ENCODE data around the gene IL16. TPM values are rescaled to one million over a fixed set of nuclear protein-coding genes. Genes with fewer than 3 reads are reported as not detected.

The IL16 gene
- total RNA-seq, 1 experiment from 2014 or later = not detected

DNA sequence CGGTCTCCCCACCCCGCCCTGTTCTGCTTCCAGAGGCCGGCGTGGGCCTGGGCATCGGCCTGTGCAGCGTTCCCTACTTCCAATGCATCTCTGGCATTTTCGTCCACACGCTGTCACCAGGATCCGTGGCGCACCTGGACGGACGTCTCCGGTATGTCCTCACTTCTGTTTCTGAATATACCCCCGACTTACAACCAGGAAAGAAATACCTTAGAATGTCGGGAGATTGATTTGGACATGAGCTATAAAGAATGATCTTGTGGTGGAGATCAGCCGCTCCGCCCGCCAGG lies 85.9 kb downstream of the IL16 start:
- Histone ChIP-seq H3K4me3 (no peak overlapping the region), H3K27me3 (replicated peaks) (0 out of 2 replicates have a peak, but pooled peaks cover 3% of the 10 kb centered on the region), H3K36me3 (no peaks in the 10 kb centered on the region), H3K9me3 (replicated peaks) (no peaks in the 10 kb centered on the region), H3K27ac (no peak overlapping the region), H3K4me1 (replicated peaks) (peaks cover 12% of the 10 kb centered on the region)
- DNase-seq (ENCODE audit: low read depth in 1 of 2, low spot score in 2 of 2) = no peak

DNA sequence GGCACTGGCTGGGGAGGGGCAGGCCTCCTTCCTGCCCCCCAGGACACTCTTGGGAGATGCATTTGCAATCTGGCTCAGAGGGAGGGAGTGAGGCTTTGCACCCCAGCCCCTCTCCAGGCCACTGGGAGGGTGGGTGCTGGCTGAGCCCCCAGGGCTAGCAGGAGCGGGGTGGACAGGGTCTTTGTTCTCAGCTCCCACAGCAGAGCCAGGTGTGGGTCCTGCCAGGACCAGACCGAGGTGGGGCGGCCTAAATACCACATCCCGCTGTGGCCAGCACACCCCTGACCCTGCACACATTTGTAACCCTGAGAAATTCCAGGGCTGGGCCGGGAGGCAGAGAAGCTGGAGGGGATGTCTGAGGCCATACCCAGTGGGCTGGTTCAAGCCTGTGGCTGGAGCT lies 86.2 kb downstream of the IL16 start:
- Histone ChIP-seq H3K4me1 (replicated peaks) (peaks cover 12% of the 10 kb centered on the region), H3K27ac (no peak overlapping the region), H3K27me3 (replicated peaks) (0 out of 2 replicates have a peak, but pooled peaks cover 3% of the 10 kb centered on the region), H3K4me3 (no peak overlapping the region), H3K36me3 (no peaks in the 10 kb centered on the region), H3K9me3 (replicated peaks) (no peaks in the 10 kb centered on the region)
- no peak for DNase-seq (ENCODE audit: low read depth in 1 of 2, low spot score in 2 of 2)

DNA sequence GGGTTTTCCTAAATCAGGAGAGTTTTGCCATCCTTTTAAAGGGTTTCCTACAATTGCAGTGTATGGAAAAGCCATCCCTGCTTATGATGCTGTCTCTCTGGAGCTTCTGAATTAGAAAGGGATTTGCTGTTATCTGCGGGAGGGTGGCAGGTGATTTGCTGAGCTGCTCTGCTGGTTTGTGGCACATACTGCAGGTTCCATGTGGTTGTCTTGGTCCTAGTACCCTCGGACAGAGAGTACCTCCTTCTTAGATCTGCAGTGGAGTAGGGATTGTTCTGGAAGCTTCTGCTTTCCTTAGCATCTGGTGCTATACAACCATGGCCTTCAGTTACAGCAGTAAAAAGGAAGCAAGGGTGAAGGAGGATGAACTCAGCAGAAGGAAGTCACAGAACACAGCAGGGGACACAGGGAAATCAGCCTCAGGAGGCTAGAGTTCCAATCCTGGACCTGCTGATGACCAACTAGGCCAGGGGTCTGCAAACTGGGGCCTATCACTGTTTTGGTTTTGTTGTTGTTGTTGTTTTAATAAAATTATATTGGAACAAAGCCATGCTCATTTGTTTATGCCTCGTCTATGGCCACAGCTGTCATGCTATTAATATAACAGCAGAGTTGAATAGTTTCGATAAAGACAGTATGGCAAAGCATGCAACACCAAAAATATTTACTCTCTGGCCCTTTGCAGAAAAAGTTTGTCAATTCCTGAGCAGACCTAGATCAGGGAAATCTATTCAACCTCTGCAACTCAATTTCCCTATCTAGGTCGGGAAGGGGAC lies 87.8 kb downstream of the IL16 start:
- 0 out of 2 replicates have a peak, but pooled peaks cover 3% of the 10 kb centered on the region for H3K27me3 ChIP-seq (replicated peaks)
- no peak for DNase-seq (ENCODE audit: low read depth in 1 of 2, low spot score in 2 of 2)
- no peaks in the 10 kb centered on the region for H3K36me3 ChIP-seq
- H3K4me3 ChIP-seq = no peak overlapping the region
- H3K27ac ChIP-seq = no peak overlapping the region
- H3K4me1 ChIP-seq (replicated peaks) = peaks cover 10% of the 10 kb centered on the region
- no peaks in the 10 kb centered on the region for H3K9me3 ChIP-seq (replicated peaks)

DNA sequence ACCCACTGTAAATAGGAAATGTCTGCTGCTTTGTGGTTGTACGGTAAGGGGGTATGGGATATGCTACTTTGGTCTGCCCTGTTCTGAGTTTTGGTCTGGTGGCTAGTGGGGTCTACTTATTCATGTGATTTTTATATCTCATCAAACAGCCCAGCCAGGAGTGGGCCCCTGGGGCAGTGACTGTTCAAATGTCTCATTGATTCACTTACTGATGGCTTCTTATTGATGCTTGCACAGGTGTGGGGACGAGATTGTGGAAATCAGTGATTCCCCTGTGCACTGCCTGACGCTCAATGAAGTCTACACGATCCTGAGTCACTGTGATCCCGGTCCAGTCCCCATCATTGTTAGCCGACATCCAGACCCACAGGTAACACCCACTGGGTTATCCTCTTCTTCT lies 88.8 kb downstream of the IL16 start:
- Histone ChIP-seq H3K27ac (no peak overlapping the region), H3K4me3 (no peak overlapping the region), H3K36me3 (no peaks in the 10 kb centered on the region), H3K9me3 (replicated peaks) (no peaks in the 10 kb centered on the region), H3K27me3 (replicated peaks) (0 out of 2 replicates have a peak, but pooled peaks cover 3% of the 10 kb centered on the region), H3K4me1 (replicated peaks) (peaks cover 2% of the 10 kb centered on the region; the same call in 1 of the 2 replicates)
- DNase-seq (ENCODE audit: low read depth in 1 of 2, low spot score in 2 of 2) = no peak

DNA sequence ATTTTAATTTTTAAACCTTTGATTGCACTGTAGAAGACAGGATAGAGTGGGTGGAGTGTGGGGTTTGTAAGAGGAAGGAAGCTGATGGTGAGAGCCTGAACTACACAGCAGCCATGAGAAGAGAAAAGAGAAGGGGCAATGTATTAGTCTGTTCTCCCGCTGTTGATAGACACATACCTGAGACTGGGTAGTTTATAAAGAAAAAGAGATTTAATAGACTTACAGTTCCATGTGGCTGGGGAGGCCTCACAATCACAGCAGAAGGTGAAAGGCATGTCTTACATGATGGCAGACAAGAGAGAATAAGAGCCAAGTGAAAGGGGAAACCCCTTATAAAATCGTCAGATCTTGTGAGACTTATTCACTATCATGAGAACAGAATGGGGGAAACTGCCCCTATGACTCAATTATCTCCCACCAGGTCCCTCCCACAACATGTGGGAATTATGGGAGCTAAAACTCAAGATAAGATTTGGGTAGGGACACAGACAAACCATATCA lies 90.0 kb downstream of the IL16 start:
- Histone ChIP-seq H3K27me3 (replicated peaks) (0 out of 2 replicates have a peak, but pooled peaks cover 3% of the 10 kb centered on the region), H3K9me3 (replicated peaks) (no peaks in the 10 kb centered on the region), H3K27ac (no peak overlapping the region), H3K36me3 (no peaks in the 10 kb centered on the region), H3K4me3 (no peak overlapping the region), H3K4me1 (replicated peaks) (no peaks in the 10 kb centered on the region)
- DNase-seq (ENCODE audit: low read depth in 1 of 2, low spot score in 2 of 2) = no peak

DNA sequence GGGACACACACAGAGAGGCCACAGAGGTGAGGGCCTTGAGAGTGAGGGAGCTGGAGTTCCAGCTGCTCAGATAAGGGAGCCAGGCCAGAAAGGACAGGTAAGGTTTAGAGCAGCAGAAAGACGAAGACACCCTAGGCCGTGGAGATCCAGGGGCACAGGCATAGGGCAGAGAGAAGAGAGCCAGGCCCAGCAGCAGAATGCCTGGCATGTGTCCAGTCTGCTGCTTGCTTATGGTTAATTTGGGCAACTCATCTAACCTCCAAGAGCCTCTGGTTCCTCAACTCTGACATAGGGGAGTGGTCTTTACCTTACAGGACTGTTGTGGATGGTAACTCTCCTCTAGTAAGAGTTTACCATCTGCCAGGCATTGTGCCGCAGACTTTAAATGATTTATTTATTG lies 91.4 kb downstream of the IL16 start:
- H3K4me1 ChIP-seq (replicated peaks) = no peaks in the 10 kb centered on the region
- no peaks in the 10 kb centered on the region for H3K9me3 ChIP-seq (replicated peaks)
- no peaks in the 10 kb centered on the region for H3K36me3 ChIP-seq
- H3K4me3 ChIP-seq = no peak overlapping the region
- H3K27ac ChIP-seq = no peak overlapping the region
- H3K27me3 ChIP-seq (replicated peaks) = 0 out of 2 replicates have a peak, but pooled peaks cover 3% of the 10 kb centered on the region
- DNase-seq (ENCODE audit: low read depth in 1 of 2, low spot score in 2 of 2) = no peak

DNA sequence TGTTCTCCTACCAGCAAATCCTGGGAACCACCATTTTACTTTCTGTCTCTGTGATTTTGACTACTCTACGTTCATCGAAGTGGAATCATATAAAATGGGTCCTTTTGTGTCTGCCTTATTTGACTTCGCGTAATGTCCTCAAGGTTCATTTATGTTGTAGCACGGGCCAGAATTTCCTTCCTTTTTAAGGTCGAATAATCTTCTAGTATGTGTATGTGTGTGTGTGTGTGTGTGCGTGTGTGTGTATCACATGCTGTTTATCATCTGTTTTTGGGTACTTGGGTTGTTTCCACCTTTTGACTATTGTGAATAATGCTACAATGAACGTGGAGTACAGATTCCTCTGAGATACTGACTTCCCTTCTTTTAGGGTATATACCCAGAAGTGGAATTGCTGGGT lies 91.9 kb downstream of the IL16 start:
- H3K36me3 ChIP-seq = no peaks in the 10 kb centered on the region
- no peaks in the 10 kb centered on the region for H3K9me3 ChIP-seq (replicated peaks)
- H3K4me3 ChIP-seq = no peak overlapping the region
- no peaks in the 10 kb centered on the region for H3K4me1 ChIP-seq (replicated peaks)
- no peak overlapping the region for H3K27ac ChIP-seq
- H3K27me3 ChIP-seq (replicated peaks) = 0 out of 2 replicates have a peak, but pooled peaks cover 3% of the 10 kb centered on the region
- DNase-seq (ENCODE audit: low read depth in 1 of 2, low spot score in 2 of 2) = no peak

DNA sequence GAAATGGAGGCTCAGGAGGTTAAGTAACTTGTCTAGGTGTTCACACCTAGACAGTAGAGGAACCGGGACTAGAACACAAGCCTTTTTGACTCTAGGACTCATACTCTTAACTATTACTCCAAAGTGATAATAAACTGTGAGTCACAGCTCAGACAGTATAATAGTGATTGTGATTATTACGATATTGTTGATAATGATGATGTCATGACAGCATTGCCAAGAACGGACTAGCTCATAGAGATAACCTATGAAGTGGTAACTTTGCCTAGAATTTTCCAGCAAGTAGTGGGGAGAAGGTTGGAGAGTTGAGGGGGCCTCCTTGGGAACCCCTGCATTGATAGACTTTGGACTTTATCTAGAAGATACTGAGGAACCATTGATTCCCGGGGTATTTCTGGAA lies 93.2 kb downstream of the IL16 start:
- Histone ChIP-seq H3K9me3 (replicated peaks) (no peaks in the 10 kb centered on the region), H3K27ac (no peak overlapping the region), H3K4me3 (no peak overlapping the region), H3K36me3 (no peaks in the 10 kb centered on the region), H3K27me3 (replicated peaks) (0 out of 2 replicates have a peak, but pooled peaks cover 3% of the 10 kb centered on the region), H3K4me1 (replicated peaks) (no peaks in the 10 kb centered on the region)
- DNase-seq (ENCODE audit: low read depth in 1 of 2, low spot score in 2 of 2) = no peak

DNA sequence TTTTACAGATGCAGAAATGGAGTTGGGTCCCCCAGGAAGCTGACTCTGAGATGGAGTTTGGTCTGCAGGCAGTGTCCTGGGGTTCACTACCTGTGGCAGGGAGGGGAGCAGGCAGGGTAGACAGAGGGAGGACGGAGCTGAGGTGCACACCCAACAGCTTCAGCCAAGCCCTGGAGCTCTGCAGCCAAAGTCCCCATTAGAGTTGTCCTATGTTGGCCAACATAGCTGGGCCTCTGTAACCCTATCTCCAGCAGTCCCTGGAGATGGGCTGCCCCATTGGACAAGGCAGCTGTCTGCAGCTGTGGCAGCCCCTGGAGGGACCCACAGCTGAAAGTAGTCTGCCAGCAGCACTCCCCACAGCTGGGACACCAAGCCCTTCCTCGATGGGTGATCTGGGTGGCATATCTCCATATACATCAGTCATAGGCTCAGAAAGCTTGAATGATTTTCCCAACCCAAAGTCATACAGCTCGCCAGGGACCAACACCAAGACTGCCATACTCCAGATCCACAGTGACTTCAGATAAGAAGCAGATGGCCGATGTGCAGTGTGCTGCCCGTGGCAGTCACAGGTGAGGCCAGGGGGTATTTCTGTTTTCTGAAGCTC lies 95.3 kb downstream of the IL16 start:
- Histone ChIP-seq H3K36me3 (no peaks in the 10 kb centered on the region), H3K27ac (no peak overlapping the region), H3K4me3 (no peak overlapping the region), H3K4me1 (replicated peaks) (no peaks in the 10 kb centered on the region; the same call in 1 of the 2 replicates), H3K27me3 (replicated peaks) (no peaks in the 10 kb centered on the region), H3K9me3 (replicated peaks) (no peaks in the 10 kb centered on the region)
- DNase-seq (ENCODE audit: low read depth in 1 of 2, low spot score in 2 of 2) = no peak

DNA sequence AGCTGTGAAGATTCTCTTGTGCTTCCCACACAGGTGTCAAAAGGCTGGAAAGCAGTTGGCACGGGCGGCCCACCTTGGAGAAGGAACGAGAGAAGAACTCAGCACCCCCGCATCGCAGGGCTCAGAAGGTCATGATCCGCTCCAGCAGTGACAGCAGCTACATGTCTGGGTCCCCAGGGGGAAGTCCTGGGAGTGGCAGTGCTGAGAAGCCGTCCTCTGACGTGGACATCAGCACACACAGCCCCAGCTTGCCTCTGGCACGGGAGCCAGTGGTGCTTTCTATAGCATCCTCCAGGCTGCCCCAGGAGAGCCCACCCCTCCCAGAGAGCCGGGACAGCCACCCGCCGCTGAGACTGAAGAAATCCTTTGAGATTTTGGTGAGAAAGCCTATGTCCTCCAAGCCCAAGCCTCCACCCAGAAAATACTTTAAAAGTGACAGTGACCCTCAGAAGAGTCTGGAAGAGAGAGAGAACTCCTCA lies 95.9 kb downstream of the IL16 start:
- H3K9me3 ChIP-seq (replicated peaks) = no peaks in the 10 kb centered on the region
- no peaks in the 10 kb centered on the region for H3K27me3 ChIP-seq (replicated peaks)
- no peak overlapping the region for H3K27ac ChIP-seq
- H3K4me1 ChIP-seq (replicated peaks) = no peaks in the 10 kb centered on the region; the same call in 1 of the 2 replicates
- DNase-seq (ENCODE audit: low read depth in 1 of 2, low spot score in 2 of 2) = no peak
- H3K36me3 ChIP-seq = no peaks in the 10 kb centered on the region
- no peak overlapping the region for H3K4me3 ChIP-seq

DNA sequence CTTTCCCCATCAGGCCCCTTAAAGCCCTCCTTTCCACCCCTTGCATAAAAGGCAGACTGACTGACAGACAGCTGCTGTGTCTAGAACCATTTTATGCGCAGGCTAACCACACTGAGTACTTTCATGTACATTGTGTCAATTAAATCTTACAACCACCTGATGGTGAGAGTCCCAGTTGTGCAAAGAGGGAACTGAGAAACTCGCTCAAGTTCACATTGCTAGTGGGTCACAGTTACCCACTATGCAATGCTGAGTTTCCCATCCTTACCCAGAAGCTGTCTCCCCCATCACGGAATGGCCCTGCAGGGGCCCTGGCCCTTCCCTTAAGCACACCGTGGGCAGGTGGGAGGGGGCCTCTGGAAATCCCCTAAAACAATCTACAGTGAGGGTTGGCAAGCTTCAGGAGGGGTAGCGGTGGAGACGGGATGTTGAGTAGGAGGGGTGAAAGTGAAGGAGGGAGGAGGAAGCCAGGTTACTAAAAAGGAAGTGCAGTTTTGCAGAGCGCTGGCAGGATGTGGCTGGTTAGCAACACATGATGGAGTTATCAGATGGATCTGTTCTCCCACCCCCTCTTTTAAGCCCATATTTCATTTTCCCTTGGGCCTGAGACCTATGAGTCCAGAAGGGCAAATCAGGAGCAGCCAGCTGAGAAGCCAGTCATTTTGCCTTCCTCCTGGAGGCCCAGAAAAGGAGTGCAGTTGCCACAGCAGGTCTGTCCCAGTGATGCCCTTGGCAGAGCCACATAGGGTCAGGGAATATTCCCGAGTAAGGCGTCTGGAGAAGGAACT lies 97.2 kb downstream of the IL16 start:
- Histone ChIP-seq H3K27me3 (replicated peaks) (no peaks in the 10 kb centered on the region), H3K9me3 (replicated peaks) (no peaks in the 10 kb centered on the region), H3K36me3 (no peaks in the 10 kb centered on the region), H3K4me1 (replicated peaks) (no peaks in the 10 kb centered on the region; the same call in 1 of the 2 replicates), H3K4me3 (no peak overlapping the region), H3K27ac (no peak overlapping the region)
- DNase-seq (ENCODE audit: low read depth in 1 of 2, low spot score in 2 of 2) = no peak

DNA sequence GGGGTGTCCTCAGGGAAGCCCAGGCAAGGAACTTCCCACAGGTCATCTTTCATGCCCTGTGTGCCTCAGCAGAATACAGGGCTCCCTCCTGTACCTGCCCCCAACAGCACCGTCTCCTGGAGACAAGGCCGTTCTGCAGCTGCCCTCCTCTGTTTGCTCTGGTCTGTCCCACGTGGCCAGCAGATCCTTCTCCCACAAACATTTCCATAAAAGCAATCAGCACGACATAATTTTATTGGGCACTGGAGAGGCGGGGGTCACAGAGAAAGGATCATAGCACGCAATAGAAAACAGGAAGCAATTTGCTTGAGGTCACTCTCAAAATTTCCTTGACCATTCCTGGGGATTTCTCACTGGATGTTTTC lies 97.8 kb downstream of the IL16 start:
- Histone ChIP-seq H3K27me3 (replicated peaks) (no peaks in the 10 kb centered on the region), H3K9me3 (replicated peaks) (no peaks in the 10 kb centered on the region), H3K4me3 (no peak overlapping the region), H3K36me3 (no peaks in the 10 kb centered on the region), H3K27ac (no peak overlapping the region), H3K4me1 (replicated peaks) (no peaks in the 10 kb centered on the region; the same call in 1 of the 2 replicates)
- DNase-seq (ENCODE audit: low read depth in 1 of 2, low spot score in 2 of 2) = no peak

DNA sequence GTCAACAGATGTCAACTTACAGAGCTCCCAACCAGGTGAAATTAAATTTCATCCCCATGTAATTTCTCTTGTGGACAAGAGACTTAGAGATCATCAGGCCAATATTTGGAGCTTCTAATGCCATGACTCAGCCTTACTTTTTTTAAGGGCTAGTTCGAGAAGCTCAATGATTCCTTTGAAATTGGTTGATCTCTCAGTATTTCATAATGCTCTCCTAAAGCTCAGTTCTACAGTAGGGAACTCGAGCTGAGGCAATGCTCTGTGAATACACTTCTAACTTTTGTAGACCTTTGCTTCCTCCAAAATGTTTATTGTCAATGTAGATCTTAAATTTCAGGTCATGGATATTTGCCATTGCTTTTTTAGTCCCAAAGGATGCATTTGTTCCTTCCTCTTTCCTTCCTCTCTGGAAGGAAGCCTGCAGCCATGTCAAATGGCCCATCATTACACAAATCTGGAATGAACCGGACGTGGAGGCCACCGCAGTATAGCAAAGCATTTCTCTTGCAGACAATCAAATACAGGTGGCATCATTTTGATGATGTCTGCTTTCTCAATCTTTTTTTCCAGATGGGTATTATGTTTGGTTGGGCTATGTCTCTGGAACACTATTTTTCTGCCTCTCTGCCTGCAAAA lies 98.9 kb downstream of the IL16 start:
- H3K36me3 ChIP-seq = no peaks in the 10 kb centered on the region
- H3K4me1 ChIP-seq (replicated peaks) = no peaks in the 10 kb centered on the region; the same call in 1 of the 2 replicates
- H3K4me3 ChIP-seq = no peak overlapping the region
- no peak for DNase-seq (ENCODE audit: low read depth in 1 of 2, low spot score in 2 of 2)
- no peaks in the 10 kb centered on the region for H3K27me3 ChIP-seq (replicated peaks)
- H3K9me3 ChIP-seq (replicated peaks) = no peaks in the 10 kb centered on the region
- no peak overlapping the region for H3K27ac ChIP-seq

All from SJSA1 (cell line).